Dermis blood vessel endothelial cell (primary cell): ENCODE data around the gene SPPL3. TPM values are rescaled to one million over a fixed set of nuclear protein-coding genes. Genes with fewer than 3 reads are reported as not detected.
"Not testable (repeated sequence)": the region's sequence is repeated elsewhere in the genome, so short reads cannot be mapped to it uniquely, and the experiment has no call there.

ENCODE experiments used
- DNase-seq: peaks from one replicate; pipeline ENCODE4 v3.0.0; 2010
- total RNA-seq: library from RNA; depleted of rRNA; stranded (reverse); fragments of >200 nt; gene quantifications from 2 replicates; pipeline ENCODE4 v1.2.3, GENCODE V29; 2014

Gene SPPL3, protein sequence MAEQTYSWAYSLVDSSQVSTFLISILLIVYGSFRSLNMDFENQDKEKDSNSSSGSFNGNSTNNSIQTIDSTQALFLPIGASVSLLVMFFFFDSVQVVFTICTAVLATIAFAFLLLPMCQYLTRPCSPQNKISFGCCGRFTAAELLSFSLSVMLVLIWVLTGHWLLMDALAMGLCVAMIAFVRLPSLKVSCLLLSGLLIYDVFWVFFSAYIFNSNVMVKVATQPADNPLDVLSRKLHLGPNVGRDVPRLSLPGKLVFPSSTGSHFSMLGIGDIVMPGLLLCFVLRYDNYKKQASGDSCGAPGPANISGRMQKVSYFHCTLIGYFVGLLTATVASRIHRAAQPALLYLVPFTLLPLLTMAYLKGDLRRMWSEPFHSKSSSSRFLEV
- total RNA-seq, result 5.6 and 7.5 TPM in 2 replicates

DNA sequence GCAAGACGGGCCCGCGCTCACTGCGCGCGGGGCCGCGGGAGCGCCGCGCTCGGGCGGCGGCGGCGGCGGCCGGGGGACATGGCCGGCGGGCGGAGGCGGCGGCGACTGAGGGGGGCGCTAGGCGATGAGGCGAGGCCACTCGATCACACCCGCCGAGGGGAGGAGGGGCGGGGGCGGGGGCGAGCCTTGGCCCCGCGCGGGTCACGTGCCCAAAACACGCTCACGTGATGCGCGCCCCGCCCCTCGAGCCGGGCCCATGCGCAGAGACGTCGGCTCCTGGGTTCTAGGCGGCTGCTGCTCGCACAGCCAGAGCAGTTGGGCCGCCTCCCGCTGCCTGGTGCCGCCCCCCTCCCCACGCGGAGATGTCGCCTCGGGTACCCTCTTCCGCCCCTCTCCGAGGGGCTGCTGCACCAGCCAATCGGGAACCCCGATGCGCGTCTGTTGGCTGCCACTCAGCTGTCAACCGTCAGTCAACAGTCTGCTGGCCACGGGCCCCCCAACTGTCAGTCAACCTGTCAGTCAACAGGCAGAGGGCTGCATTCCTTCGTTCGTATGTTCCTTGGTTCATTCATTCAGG, at the start of gene SPPL3:
SPPL3 (minus strand) TSS at position 162 of the 577 bp plus-strand sequence. CDS start 491 bp downstream, outside the sequence.
- peak; percentile 93 for DNase-seq

- no peak for DNase-seq
These were observed 46.6 kb upstream of the SPPL3 start for GRCh38 chr12:120950807-120951206.

GRCh38 chr12:120950260-120950799, 46.2 kb upstream of the SPPL3 start:
- not testable (repeated sequence) for DNase-seq

DNA sequence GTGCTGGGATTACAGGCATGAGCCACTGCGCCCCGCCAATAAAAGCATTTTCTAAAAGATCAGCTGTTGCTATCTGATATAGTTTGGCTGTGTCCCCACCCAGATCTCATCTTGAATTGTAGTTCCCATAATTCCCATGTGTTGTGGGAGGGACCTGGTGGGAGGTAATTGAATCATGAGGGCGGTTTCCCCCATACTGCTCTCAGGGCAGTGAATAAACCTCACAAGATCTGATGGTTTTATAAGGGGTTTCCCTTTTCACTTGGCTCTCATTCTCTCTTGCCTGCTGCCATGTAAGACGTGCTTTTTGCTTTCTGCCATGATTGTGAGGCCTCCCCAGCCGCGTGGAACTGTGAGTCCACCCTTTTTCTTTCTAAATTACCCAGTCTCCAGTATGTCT, 41.4 kb upstream of the SPPL3 start:
- DNase-seq, result not testable (repeated sequence)

GRCh38 chr12:120944645-120945217, 40.6 kb upstream of the SPPL3 start:
- peak; percentile 66 for DNase-seq

GRCh38 chr12:120943482-120943881, 39.3 kb upstream of the SPPL3 start:
- no peak for DNase-seq

DNA sequence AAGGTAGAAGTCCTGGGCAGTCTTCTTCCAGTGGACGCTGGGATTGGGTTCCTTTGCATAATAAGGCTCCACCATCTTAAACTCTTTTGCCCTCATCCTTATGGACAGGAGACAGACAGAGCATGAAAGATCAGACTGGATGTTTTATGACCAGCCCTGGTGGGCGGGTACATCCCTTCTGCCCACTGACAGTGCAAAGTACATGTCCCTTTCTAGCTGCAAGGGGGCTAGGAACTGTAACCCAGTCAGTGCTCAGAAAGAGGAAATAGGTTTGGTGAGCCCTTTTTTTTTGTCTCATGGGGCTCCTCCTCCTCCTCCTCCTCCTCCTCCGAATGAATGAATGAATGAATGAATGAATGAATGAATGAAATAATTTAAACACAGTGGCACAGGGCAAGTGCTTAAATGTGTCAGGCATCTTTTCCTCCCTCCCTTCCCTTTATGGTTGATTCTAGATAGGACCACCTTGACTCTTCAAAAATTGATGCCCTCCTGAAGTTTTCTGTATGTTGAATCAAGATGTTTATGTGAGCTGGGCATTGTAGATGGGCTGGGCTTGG, 37.8 kb upstream of the SPPL3 start:
- DNase-seq, result no peak

DNA sequence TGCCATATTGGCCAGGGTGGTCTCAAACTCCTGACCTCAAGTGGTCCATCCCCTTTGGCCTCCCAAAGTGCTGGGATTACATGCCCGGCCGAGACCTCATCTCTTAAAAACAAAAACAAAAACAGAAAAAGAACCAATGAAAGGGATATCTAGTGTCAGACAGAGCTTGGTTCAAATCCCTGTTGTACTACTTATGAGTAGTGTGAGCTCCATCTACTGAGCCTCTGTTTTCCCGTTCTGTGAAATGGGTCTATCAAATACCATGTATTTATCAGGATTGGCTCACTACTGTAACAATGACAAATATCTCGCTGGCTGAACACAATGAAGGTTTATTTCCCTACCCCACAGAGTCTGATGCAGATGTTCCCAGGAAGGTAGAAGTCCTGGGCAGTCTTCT, 37.3 kb upstream of the SPPL3 start:
- DNase-seq, result no peak

- no peak for DNase-seq
These were observed 36.6 kb upstream of the SPPL3 start for GRCh38 chr12:120940799-120941198.

DNA sequence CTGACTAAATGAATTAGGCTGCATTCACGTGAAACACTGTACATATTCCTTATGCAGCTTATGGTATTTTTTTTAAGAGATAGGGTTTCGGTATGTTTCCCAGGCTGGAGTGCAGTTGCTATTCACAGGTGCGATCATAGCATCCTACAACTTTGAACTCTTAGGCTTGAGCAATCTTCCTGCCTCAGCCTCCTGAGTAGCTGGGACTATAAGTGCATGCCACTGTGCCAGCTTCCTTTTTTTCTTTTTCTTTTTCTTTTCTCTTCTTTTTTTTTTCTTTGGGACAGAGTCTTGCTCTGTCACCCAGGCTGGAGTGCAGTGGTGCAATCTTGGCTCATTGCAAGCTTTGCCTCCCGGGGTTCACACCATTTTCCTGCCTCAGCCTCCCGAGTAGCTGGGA, 35.8 kb upstream of the SPPL3 start:
- DNase-seq, result no peak

DNA sequence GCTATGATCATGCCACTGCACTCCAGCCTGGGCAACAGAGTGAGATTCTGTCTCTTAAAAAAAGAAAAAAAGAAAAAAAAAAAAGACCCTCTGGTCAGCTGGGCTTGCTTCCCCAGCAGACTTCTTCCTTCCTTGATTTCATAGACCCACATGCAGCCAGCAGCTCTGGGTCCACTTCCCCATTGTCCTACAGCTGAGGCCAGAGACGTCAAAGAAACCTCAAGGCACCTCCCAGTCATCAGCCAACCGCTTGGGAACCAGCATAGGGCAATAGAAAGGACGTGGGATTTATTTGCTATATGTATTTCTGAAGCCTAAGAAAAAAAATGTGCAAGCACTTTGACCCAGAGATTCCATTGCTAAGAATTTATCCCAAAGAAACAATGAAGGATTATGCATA, 35.4 kb upstream of the SPPL3 start:
- DNase-seq, result no peak

GRCh38 chr12:120938496-120938895, 34.3 kb upstream of the SPPL3 start:
- no peak for DNase-seq

GRCh38 chr12:120936197-120936596, 32.0 kb upstream of the SPPL3 start:
- DNase-seq, result no peak

GRCh38 chr12:120933786-120934185, 29.6 kb upstream of the SPPL3 start:
- no peak for DNase-seq

DNA sequence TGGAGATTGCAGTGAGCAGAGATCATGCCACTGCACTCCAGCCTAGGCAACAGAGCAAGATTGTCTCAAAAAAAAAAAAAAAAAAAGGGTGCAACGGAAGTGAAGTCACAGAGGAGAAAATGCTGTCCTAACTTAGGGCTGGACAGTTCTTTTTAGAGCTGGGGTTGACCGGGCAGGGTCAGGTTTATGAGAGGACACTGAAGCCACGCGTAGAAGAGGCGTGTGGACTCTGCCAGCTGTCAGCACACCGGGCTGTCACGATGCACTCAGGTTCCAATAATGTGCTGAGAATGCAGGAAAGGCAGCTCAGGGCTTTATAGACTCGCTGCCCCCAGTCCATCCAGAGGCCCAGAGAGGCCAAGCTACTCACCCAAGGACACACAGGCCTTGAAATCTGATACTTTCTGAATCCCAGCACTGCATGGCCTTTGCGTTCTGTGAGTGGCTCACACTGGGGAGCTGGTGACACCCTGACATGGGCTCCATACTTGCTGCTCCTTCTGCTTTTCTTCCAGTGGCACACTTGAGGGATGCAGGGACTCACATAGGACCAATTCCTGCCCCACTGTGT, 28.9 kb upstream of the SPPL3 start:
- DNase-seq, result no peak

DNA sequence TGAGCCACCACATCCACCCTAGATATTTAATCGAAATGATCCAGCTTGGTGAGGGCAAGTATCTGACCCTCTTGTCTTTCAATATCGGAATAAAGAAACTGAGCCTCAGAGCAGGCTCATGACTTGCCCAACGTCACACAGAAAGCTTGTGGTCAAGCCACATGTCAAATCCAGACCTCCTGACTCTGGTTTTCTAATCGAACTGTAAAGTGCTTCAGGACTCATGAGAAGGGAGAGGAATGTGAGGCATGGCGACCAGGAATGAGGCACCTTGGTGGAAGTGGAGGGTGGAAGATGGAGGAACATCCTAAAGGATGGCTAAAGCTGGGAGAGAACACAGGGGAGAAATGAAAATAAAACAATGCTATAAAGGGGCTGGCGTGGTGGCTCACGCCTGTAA, 27.9 kb upstream of the SPPL3 start:
- DNase-seq, result no peak

GRCh38 chr12:120930032-120930431, 25.9 kb upstream of the SPPL3 start:
- no peak for DNase-seq

GRCh38 chr12:120928864-120929652, 24.9 kb upstream of the SPPL3 start:
- no peak for DNase-seq

GRCh38 chr12:120925740-120926563, 21.8 kb upstream of the SPPL3 start:
- DNase-seq, result no peak

DNA sequence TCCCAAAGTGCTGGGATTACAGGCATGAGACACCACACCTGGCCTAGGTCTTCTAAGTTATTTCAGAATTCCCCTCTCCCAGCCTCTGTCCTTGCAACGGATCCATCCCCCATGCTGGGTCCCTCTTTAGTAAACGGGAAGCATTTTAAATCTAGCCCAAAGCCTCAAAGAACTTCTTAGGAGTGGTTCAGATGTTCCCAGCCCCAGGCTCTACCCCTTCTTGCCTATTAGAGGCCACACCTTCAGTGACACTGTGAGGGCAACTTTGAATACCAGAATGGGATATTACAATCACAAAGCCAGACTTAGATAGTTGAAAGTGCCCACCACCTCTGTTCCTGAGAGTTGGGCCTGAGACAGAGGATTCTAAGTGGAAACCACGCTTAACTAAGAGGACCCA, 18.1 kb upstream of the SPPL3 start:
- no peak for DNase-seq

GRCh38 chr12:120921637-120922036, 17.5 kb upstream of the SPPL3 start:
- no peak for DNase-seq
